Dedifferentiated amniotic fluid mesenchymal stem cell (primary cell): ENCODE results near the gene AFAP1L2.

Source experiments
- DNase-seq: peaks from one replicate; pipeline ENCODE4 v3.0.0-alpha.2; 2016; ENCODE audit errors: extremely low spot score

The AFAP1L2 gene

GRCh38 chr10:114271075-114271778, 133.1 kb downstream of the AFAP1L2 start:
- DNase-seq: no peak

DNA sequence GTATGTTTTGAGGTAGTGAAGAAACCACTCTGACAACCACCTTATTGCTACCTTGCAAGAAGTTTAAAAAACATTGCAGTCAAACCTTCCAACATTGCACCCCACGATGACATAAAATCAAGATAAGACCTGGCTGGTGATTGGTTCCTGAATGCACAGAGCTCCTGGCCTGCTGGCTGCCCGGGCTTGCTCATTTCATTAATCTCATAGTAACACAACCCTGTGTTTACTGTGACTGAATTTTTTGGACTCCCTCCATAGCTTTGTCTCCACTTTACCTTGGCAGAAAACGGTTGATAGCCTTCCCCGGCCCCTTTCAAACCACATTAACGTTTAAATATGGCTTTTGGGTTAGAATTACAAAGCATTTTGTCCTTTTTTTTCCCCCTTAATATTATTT, 137.8 kb downstream of the AFAP1L2 start:
- no peak for DNase-seq

DNA sequence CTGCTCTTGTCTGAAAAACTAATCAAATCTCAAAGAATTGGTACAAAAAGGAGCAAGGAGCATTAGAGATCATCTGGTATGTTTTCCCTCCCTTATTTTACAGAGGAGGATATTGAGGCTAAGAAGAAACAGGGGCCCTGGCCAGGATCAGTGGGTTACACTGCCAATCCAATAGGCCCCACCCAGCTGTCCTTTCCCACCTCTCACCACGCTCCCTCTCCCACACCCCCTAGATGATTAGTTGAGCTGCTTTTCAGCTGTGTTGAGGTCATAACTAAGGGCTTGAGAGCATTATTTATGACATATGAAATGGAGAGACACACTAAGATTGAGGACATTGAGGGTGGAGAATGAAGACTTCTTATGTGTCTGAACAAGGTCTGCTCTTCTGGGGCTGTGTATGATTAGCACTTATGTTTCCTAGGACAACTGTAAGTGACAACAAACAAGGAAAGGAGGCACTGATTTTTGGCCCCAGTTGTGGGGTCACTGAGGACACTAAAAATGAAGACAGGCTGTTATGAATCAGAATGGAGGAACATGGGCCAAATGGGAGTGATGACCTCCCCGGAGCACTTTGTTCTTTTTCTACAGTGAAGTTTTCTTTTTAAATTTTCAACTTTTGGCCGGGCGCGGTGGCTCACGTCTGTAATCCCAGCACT, 138.8 kb downstream of the AFAP1L2 start:
- no peak for DNase-seq

DNA sequence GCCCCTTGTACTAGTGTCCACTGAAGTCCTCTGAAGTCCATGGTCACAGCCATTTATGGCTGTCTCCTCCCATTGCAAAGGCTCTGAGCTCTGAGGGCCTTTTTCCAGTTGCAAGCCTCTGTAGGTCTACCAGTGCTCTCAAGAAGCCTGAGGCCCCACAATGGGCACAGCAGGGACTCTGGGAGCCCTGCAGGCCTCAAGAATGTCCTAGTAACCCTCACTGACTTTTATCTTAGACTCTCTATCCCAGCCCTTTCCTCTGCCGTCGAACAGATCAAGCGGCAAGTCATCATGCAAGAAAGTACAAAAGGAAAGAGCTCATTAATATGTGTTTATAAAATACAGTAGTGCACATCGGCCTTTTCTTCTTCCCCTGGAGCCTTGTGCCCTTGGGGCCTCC, 141.8 kb downstream of the AFAP1L2 start:
- no peak for DNase-seq

DNA sequence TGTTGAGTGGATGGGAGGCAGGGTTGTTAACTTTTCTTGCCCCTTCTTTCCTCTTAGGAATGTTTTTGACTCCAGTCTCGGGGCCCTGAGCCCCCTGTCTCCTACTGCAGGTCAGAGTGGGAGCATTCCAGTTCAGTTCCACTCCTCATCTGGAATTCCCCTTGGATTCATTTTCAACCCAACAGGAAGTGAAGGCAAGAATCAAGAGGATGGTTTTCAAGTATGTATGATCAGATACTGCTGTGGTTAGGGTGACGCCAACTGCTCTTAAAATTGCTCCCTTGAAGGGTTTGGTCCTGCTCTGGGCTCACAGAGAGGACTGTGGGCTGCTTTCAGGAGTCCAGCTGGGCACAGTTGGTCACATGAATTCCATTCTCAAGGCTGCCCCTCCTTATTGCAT, 143.2 kb downstream of the AFAP1L2 start:
- no peak for DNase-seq

DNA sequence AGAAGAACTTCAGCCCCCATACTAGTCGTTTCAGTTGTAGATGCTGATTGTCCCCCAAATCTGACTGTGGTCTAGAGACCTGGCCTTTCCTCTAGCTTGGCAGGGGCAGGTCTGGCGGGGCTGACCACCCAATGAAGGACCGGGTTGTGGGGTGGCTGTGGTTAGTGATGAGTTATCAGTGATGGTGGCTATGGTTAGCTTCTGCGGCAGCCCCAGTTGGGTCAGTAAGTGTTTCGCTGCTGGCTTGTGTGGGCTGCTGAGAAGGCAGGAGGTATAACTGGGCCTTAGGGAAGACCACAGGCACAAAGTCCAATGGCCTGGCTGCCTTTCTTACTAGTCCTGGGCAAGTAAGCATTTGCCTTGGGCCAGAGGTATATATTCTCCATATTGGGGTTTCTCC, 143.9 kb downstream of the AFAP1L2 start:
- DNase-seq: no peak

GRCh38 chr10:114259824-114260223, 144.5 kb downstream of the AFAP1L2 start:
- DNase-seq: no peak

DNA sequence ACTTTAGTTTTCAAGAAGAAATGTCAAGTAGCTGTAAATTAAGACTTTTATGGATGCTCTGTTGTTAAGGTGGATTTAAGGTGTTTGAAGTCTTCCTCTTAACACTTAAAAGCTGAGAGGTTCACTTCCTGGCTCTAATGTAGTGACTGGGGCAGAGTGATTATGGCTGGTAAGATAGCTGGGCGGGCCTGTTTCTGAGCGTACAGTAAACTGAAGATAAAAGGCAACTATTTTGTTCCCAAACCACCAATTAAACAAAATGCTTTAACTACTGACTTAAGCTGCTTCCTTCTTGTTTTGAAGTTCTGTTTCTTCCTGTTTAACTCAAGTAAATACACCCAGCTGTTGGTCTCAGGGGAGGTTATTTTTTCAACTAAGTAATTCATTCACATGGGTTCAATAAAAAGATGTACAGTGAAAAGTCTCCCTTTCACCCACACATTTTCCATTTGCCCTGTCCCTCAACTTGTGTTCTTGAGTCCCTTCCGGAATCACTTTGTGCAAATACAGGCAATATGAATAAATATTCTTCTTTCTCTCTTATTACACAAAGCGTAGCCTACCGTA, 145.9 kb downstream of the AFAP1L2 start:
- DNase-seq: no peak

DNA sequence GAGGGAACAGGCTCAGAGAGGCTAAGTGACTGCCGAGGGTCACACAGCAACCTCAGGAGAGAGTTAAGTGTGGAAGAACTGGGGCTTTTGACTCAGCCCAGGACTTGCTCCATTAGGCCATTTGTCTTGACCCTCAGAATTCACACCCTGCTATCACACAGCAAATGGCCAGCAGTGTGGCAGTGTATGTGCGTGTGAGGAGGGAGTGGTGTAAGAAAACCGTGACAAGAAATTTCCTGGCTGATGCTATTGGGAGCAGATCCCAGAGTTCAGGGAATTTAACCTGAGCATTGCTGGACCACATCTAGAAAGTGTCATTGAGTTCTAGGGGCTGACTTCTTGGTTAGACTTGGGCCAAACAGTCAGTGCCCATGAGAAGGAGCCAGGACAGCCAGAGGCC, 146.8 kb downstream of the AFAP1L2 start:
- DNase-seq: no peak

- DNase-seq: no peak
Observed at GRCh38 chr10:114256822-114257221, 147.5 kb downstream of the AFAP1L2 start.

- no peak for DNase-seq
Observed at GRCh38 chr10:114256008-114256765, 148.1 kb downstream of the AFAP1L2 start.

- DNase-seq: no peak
Observed at GRCh38 chr10:114255227-114255626, 149.1 kb downstream of the AFAP1L2 start.

GRCh38 chr10:114252883-114253282, 151.4 kb downstream of the AFAP1L2 start:
- no peak for DNase-seq

DNA sequence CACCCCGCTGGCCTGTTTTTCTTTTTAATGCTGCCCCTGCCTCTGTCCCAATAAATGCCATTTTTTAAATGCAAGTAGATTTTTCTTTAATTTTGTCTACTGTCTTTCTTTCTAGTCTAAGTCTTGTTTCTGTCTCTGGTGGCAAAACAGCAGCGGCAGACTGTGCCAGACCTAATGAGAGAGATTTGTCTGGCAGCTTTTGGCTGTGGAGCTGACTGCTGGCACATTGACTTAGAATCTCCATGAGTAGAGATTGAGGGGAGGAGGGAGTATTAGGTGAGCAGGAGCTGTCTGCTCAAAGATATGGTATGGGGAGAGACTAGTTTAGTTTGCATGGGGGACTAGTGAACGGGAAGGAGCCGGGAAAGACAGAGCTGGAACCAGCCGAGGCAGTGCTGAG, 152.2 kb downstream of the AFAP1L2 start:
- DNase-seq: no peak

DNA sequence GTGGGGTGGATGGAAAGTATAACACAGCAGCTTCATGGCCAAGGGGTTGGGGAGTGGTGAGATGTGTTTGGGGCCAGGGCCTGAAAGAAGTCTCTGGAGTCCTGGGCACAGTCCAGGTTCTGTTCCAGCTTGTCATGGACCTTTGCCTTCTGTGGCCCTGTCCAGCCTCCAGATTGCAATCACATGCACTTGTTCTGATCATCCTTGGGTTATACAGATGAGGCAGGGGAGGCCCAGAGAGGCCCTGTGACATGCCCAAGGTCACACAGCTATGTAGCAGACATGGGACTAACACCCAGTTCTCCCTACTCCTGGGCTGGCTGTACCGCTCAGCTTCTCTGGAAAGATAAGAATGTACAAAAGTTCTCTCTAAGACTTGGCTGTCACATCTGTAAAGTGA, 153.6 kb downstream of the AFAP1L2 start:
- DNase-seq: no peak

DNA sequence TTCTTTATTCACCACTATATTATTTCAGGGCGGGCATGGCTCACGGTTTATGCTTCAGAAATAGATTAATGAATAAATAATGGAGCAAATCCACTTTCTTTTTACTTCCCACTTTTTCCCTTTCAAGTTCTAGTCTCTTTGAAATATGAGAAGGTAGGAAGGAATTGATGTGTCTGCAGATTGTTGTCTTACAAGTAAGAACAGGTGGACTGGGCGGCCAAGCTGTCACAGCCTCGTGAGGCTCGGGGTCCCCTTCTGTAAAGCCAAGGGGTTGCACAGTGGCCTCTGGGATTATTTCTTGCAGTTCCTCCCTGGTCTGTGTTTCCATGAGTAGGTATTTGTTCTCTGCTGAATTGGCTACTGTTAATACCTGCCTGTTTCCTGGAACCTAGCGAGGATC, 154.1 kb downstream of the AFAP1L2 start:
- no peak for DNase-seq

DNA sequence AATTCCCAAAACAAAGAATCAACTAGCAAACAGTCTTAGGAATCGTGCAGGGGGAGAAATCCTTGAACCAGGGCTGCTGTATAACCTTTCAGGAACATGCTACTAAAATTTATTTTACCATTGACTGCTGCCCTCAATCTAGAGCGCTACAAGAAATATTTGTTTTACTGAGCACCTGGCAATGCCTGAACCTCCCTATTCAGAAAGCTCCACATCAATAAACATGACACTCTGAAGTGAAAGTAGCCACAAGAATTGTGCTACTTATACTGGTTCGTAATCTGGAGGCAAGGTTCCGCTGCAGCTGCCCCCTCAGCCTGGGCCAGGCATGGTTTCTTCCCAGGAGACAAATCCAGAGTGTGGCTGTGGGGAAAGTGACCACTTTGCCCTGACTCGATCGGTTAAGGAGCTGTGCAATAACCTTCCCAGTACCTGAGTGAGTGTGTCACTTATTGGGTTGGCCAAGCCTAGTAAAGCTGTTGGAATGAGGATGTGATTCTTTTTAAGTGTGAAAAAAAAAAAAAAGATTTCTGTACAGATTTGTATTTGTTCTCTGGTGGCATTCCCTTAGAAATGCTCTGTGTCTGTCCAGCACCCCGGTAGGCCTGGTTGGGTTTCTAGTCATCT, 157.5 kb downstream of the AFAP1L2 start:
- no peak for DNase-seq

DNA sequence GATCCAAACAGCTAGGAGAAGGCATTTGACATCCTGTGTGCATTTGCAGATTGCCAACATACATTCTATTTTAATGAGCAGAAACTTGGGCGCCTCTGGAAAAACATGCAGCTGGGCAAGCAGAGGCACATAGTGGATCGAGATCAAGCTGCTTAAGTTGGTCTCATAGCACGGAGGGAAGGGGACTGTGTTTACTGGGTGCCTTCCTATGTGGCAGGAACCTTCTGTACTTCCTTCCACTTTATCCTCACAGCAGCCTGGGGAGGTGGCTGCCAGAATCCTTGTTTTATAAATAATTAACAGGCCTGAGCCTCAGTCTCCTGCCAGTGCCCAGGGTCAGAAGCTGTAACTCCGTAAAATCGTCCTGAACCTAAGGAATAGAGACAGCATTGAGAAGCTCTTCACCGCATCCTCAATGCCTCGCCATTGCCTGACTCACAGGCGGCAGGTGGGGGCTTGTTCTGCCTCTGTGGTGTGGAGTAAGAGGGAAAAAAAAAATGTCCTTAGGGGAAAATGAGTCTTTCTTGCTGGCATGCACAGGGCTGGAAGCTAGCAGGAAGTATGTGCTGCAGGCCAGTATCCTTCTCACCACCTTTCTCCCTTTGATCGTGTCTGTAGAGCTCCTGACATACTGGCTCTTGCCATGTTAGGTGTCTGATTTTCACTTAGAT, 159.0 kb downstream of the AFAP1L2 start:
- no peak for DNase-seq
